IMR-90 (cell line): Measurements from ENCODE around the gene RSAD1. TPM values are rescaled to one million over a fixed set of nuclear protein-coding genes. Genes with fewer than 3 reads are reported as not detected.

Experiments
- ATAC-seq: fragments of 200-7000 bp; cut with Tn5 transposase; 2 replicates; pipeline ENCODE4 v1.9.1; 2020; ENCODE audit warnings: low read depth, mild to moderate bottlenecking, moderate library complexity
- BruUV-seq: library from RNA; stranded (reverse); fragments of 400-500 nt; replicated peaks from 2 replicates; lab custom pipeline; 2021; lab: Mats Ljungman, UMichigan
- CTCF ChIA-PET: fragments of 300-600 bp; formaldehyde crosslinking; extraction: SDS; loops from one replicate; lab custom pipeline; 2021; ENCODE audit warnings: antibody characterized with exemption; lab: Yijun Ruan, JAX
- POLR2A ChIA-PET: fragments of 300-600 bp; sonication (Branson Sonifier 250); formaldehyde crosslinking; loops from one replicate; lab custom pipeline; 2022; ENCODE audit warnings: antibody characterized with exemption; ENCODE audit not compliant: unreplicated experiment; lab: Charles Lee
- DNase-seq: peaks from one replicate; pipeline ENCODE4 v3.0.0; 2013
- H2AFZ ChIP-seq: replicated peaks from 2 replicates; pipeline ENCODE3; 2013; ENCODE audit warnings: low read length, mild to moderate bottlenecking; ENCODE audit not compliant: poor library complexity
- H2AK5ac ChIP-seq: 2 replicates; pipeline ENCODE4 v1.6.1; 2013; ENCODE audit warnings: low read depth, low read length, inconsistent platforms
- H2AK9ac ChIP-seq: replicated peaks from 2 replicates; pipeline ENCODE3; 2013; ENCODE audit warnings: mild to moderate bottlenecking, low read depth, low read length, moderate library complexity; ENCODE audit not compliant: poor library complexity
- H2BK120ac ChIP-seq: 2 replicates; pipeline ENCODE4 v1.6.1; 2013; ENCODE audit warnings: low read depth, low read length, inconsistent platforms
- H2BK15ac ChIP-seq: 3 replicates; pipeline ENCODE4 v1.6.1; 2013; ENCODE audit warnings: low read depth, low read length, inconsistent platforms
- H2BK20ac ChIP-seq: 2 replicates; pipeline ENCODE4 v1.6.1; 2013; ENCODE audit warnings: low read depth, mild to moderate bottlenecking, inconsistent platforms, low read length, moderate library complexity
- H2BK5ac ChIP-seq: 2 replicates; pipeline ENCODE4 v1.6.1; 2013; ENCODE audit warnings: mild to moderate bottlenecking, low read depth, low read length, inconsistent platforms; ENCODE audit not compliant: poor library complexity, severe bottlenecking
- H3K14ac ChIP-seq: replicated peaks from 2 replicates; pipeline ENCODE4 v1.6.1; 2013; ENCODE audit warnings: low read depth, low read length, inconsistent platforms
- H3K18ac ChIP-seq: 2 replicates; pipeline ENCODE4 v1.6.1; 2013; ENCODE audit warnings: low read depth, low read length, control low read depth
- H3K23ac ChIP-seq: 2 replicates; pipeline ENCODE4 v1.6.1; 2013; ENCODE audit warnings: low read depth, low read length, inconsistent platforms
- H3K27ac ChIP-seq: 2 replicates; pipeline ENCODE4 v1.5.1; 2013; ENCODE audit warnings: mild to moderate bottlenecking, control low read depth, low read length; ENCODE audit not compliant: insufficient read depth
- H3K27me3 ChIP-seq: 2 replicates; pipeline ENCODE4 v1.6.1; 2013; ENCODE audit warnings: low read length; ENCODE audit not compliant: control insufficient read depth, insufficient read depth
- H3K36me3 ChIP-seq: 2 replicates; pipeline ENCODE4 v1.6.1; 2013; ENCODE audit warnings: low read length, mixed read lengths; ENCODE audit not compliant: control insufficient read depth, insufficient read depth
- H3K4ac ChIP-seq: 2 replicates; pipeline ENCODE4 v1.6.1; 2013; ENCODE audit warnings: low read depth, low read length, inconsistent platforms
- H3K4me1 ChIP-seq: 2 replicates; pipeline ENCODE4 v1.6.1; 2013; ENCODE audit warnings: low read length, mixed read lengths; ENCODE audit not compliant: control insufficient read depth, insufficient read depth
- H3K4me2 ChIP-seq: 2 replicates; pipeline ENCODE4 v1.6.1; 2013; ENCODE audit warnings: low read depth, mild to moderate bottlenecking, control low read depth, low read length, moderate library complexity
- H3K4me3 ChIP-seq: 2 replicates; pipeline ENCODE4 v1.5.1; 2013; ENCODE audit warnings: low read depth, mild to moderate bottlenecking, control low read depth, low read length, moderate library complexity; ENCODE audit not compliant: insufficient read depth
- H3K56ac ChIP-seq: 2 replicates; pipeline ENCODE4 v1.6.1; 2013; ENCODE audit warnings: low read length, inconsistent platforms; ENCODE audit not compliant: insufficient read depth; ENCODE audit errors: extremely low read depth
- H3K79me1 ChIP-seq, 2 experiments: 2 replicates each; pipeline ENCODE4 v1.6.1; 2013; ENCODE audit warnings: low read length in 2 of 2, inconsistent platforms in 1 of 2, low read depth in 1 of 2
- H3K9ac ChIP-seq: 2 replicates; pipeline ENCODE4 v1.6.1; 2013; ENCODE audit warnings: low read depth, low read length, control low read depth
- H3K9me1 ChIP-seq: 2 replicates; pipeline ENCODE4 v1.6.1; 2013; ENCODE audit warnings: low read length, inconsistent platforms; ENCODE audit not compliant: insufficient read depth
- H3K9me3 ChIP-seq: 2 replicates; pipeline ENCODE4 v1.6.1; 2013; ENCODE audit warnings: low read length; ENCODE audit not compliant: control insufficient read depth, insufficient read depth
- H4K20me1 ChIP-seq: 2 replicates; pipeline ENCODE4 v1.6.1; 2013; ENCODE audit warnings: low read length, inconsistent platforms; ENCODE audit not compliant: insufficient read depth
- H4K5ac ChIP-seq: 2 replicates; pipeline ENCODE4 v1.6.1; 2013; ENCODE audit warnings: mild to moderate bottlenecking, low read depth, low read length, control low read depth
- H4K8ac ChIP-seq, 2 experiments: 2 replicates each; pipeline ENCODE4 v1.6.1; 2013; ENCODE audit warnings: low read depth in 2 of 2, low read length in 2 of 2, control low read depth in 1 of 2, inconsistent platforms in 1 of 2
- H4K91ac ChIP-seq: 2 replicates; pipeline ENCODE4 v1.6.1; 2013; ENCODE audit warnings: low read depth, low read length, inconsistent platforms; ENCODE audit not compliant: insufficient read depth
- BHLHE40 ChIP-seq: fragments of 150-350 bp; IDR thresholded peaks from 2 replicates; pipeline ENCODE4 v1.6.1; 2016; ENCODE audit warnings: mild to moderate bottlenecking, low read depth, low read length
- CHD1 ChIP-seq: IDR thresholded peaks from 2 replicates; pipeline ENCODE4 v1.6.1; 2012; ENCODE audit warnings: low read depth, low read length, improper control_type of control experiment
- CTCF ChIP-seq: conservative IDR thresholded peaks from 2 replicates; pipeline ENCODE4 v1.5.1; 2012; ENCODE audit warnings: mild to moderate bottlenecking, low read depth, low read length, improper control_type of control experiment
- ELK1 ChIP-seq: fragments of 150-350 bp; IDR thresholded peaks from 2 replicates; pipeline ENCODE4 v1.6.1; 2016; ENCODE audit warnings: low read depth, mild to moderate bottlenecking, low read length, moderate library complexity, borderline replicate concordance
- FOS ChIP-seq: fragments of 150-350 bp; IDR thresholded peaks from 2 replicates; pipeline ENCODE4 v1.6.1; 2016; ENCODE audit warnings: low read depth, low read length
- MAFK ChIP-seq: IDR thresholded peaks from 2 replicates; pipeline ENCODE4 v1.6.1; 2012; ENCODE audit warnings: low read depth, low read length, improper control_type of control experiment
- MAZ ChIP-seq: IDR thresholded peaks from 2 replicates; pipeline ENCODE4 v1.6.1; 2012; ENCODE audit warnings: low read depth, mild to moderate bottlenecking, low read length, improper control_type of control experiment, moderate library complexity, borderline replicate concordance
- MXI1 ChIP-seq: IDR thresholded peaks from 2 replicates; pipeline ENCODE4 v1.6.1; 2012; ENCODE audit warnings: low read depth, mild to moderate bottlenecking, low read length, moderate library complexity, borderline replicate concordance
- POLR2A ChIP-seq: IDR thresholded peaks from 2 replicates; pipeline ENCODE4 v1.6.1; 2012; ENCODE audit warnings: mild to moderate bottlenecking, low read depth, low read length
- RCOR1 ChIP-seq: IDR thresholded peaks from 2 replicates; pipeline ENCODE4 v1.6.1; 2012; ENCODE audit warnings: mild to moderate bottlenecking, low read length, improper control_type of control experiment; ENCODE audit not compliant: insufficient replicate concordance
- RFX5 ChIP-seq: IDR thresholded peaks from 2 replicates; pipeline ENCODE4 v1.8.0; 2012; ENCODE audit warnings: low read depth, mild to moderate bottlenecking, low read length, moderate library complexity
- USF2 ChIP-seq: fragments of 150-350 bp; IDR thresholded peaks from 2 replicates; pipeline ENCODE4 v1.6.1; 2017; ENCODE audit warnings: mild to moderate bottlenecking, antibody characterized with exemption, low read length, low read depth
- WGBS, 2 experiments: methylation state at CpG; one replicate each; pipeline versions ENCODE4 v1.1.5 to v1.1.7; 2013; ENCODE audit warnings: missing lambda C conversion rate in 2 of 2; ENCODE audit not compliant: insufficient read length in 1 of 2; ENCODE audit errors: extremely low coverage in 2 of 2; 5-methylcytosine and 5-hydroxymethylcytosine counted together
- dilution Hi-C: fragments of 300-500 bp; cut with HindIII; formaldehyde crosslinking; loops from one replicate; pipeline ENCODE4 v1.14.3; 2018; ENCODE audit warnings: low sequenced_read_pairs; ENCODE audit not compliant: unreplicated experiment
- in situ Hi-C: fragments of 300-500 bp; cut with MboI; formaldehyde crosslinking; loops from 3 replicates; pipeline ENCODE4 v1.14.3; 2019; ENCODE audit warnings: low sequenced_read_pairs, inconsistent platforms, mixed read lengths
- intact Hi-C: fragments of 100-400 bp; cut with micrococcal nuclease; formaldehyde crosslinking; loops from 2 replicates; pipeline ENCODE4 v1.10.0; 2022
- polyA plus RNA-seq, 3 experiments: library from polyadenylated mRNA; depleted of rRNA; stranded (reverse); fragments of >200 nt; gene quantifications; 2 replicates each; pipeline ENCODE4 v1.2.3, GENCODE V29; 2012; ENCODE audit warnings: low replicate concordance in 1 of 3
- total RNA-seq: library from RNA; depleted of rRNA; stranded (reverse); fragments of >200 nt; gene quantifications from 2 replicates; pipeline ENCODE4 v1.2.3, GENCODE V29; 2012

The RSAD1 gene
- total and polyA plus RNA-seq, 2 of the 4 experiments (the other 2 are of a cell fraction): 10.8 to 19.2 TPM

- CTCF ChIA-PET: no interaction called here
Measured at GRCh38 chr17:50493744-50494143, 15.1 kb downstream of the RSAD1 start.

More at GRCh38 chr17:50493744-50494143, 15.1 kb downstream of the RSAD1 start:
- Histone ChIP-seq H4K20me1 (no peaks in the 10 kb centered on the region), H4K5ac (no peak overlapping the region), H3K4me1 (no peaks in the 10 kb centered on the region), H2BK20ac (no peak overlapping the region), H3K14ac (no peak overlapping the region), H3K9me3 (no peaks in the 10 kb centered on the region), H2BK120ac (no peak overlapping the region), H2BK15ac (no peak overlapping the region), H3K79me1 (no peaks in the 10 kb centered on the region), H2AK5ac (no peak overlapping the region), H2BK5ac (no peak overlapping the region), H3K23ac (no peak overlapping the region), H3K56ac (no peak overlapping the region), H2AFZ (no peak overlapping the region), H3K36me3 (no peaks in the 10 kb centered on the region), H3K4me3 (no peak overlapping the region), H4K8ac (no peak overlapping the region), H2AK9ac (no peak overlapping the region), H3K9me1 (no peaks in the 10 kb centered on the region), H3K27me3 (no peaks in the 10 kb centered on the region; the same call in none of the 2 replicates), H3K9ac (no peak overlapping the region), H3K18ac (no peak overlapping the region), H3K4me2 (no peak overlapping the region), H3K27ac (no peak overlapping the region), H3K4ac (no peak overlapping the region), H4K91ac (no peak overlapping the region)
- intact Hi-C loops: no loop called here
- ATAC-seq (no peak), DNase-seq (no peak)
- no TSS peak for BruUV-seq
- TF ChIP-seq BHLHE40 (no peak), FOS (no peak), POLR2A (no peak), ELK1 (no peak), USF2 (no peak), MAZ (no peak), RFX5 (no peak), CTCF (no peak), CHD1 (no peak), MAFK (no peak), RCOR1 (no peak), MXI1 (no peak)
- POLR2A ChIA-PET: interaction anchor here (0.6 kb wide), 1 partner anchor 214 kb away, joined by 3 read pairs; no protein-coding TSS in a partner anchor
- in situ Hi-C loops: no loop called here
- dilution Hi-C loops: no loop called here
- no CpG with 5 or more reads among the region's 3 CpGs for WGBS, 2 experiments
